ENCODE data around the gene NTPCR.

Gene NTPCR

DNA sequence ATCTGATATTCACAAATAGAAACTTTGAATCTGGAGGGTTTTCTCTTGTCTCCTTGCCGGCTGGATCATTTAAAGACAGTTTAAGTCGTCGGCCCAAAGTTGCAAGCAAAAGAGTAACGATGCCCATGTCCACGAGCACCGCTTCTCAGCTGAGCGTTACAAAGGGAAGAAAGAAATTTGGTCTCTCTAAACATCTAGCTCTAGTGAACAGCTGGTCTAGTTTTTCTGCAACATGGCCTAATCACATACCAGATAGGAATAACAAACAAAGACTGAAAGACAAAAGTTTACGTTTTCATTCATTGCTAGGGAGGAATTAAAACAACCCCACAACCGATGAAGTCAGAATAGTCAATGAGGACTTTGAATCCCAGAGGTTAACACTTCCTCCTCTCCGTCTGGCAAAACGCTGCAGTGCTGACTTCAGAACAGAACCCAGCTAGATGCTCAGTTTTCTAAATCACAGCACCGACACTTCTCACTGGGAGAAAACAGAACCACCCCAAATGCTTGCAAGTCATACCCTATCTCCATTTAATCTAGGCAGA is 69.4 kb downstream of the NTPCR start:
- DNase-seq = no peak

DNA sequence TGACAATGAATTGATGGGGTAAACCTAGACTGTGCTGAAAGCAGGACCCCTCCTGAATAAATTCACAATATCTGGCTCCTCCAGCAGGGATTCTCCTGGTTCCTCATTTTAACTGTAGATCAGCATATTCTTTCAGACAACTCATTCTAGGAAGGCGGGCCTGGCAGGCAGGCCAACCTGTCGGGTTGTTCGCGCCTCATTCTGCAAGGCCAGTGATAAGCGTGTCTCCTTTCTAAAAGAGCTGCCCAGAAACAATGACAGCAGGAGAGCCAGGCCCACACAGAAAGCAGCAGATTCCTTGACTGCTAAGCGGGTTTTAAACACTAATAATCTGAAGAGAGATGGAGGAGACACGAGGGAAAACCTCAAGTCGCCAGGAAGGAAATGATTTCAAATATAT is 70.0 kb downstream of the NTPCR start:
- DNase-seq = no peak

DNA sequence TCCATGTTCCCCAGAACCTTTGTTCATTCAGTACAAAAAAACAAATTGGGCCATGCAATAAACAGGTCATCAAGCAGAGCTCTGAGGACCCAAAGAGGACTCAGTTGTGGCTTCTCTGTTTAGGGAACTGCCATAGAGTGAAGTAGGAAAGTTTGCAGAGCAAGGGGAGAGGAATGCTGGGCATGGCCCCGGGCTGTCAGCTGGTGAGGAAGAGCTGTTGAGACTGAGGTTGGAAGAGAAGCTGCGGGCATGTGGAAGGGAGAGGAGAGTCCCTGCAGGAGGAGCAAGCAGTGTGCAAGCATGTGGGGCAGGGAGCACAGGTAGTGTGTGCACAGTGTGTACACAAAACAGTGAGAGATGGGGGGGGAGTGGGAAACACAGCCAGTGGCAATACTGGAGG is 71.8 kb downstream of the NTPCR start:
- no peak for DNase-seq

DNA sequence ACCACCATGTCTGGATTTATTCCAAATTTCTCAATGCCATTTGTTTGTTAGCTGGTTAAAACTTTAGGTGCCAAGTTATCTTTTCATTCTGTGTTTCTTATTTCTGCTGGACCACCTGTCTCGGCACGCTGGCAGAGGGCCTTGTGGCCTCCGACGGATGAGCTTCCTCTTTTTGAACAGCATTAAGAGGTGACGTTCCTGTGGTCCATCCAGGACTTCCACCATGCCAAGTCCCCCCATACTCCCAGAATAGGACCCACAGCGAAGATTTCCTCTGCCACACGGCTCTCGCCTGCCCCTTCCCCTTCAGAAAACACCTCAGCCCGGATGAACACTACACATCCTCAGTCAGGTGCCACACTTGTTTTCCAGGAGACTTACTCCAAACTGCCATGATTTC is 73.8 kb downstream of the NTPCR start:
- no peak for DNase-seq

DNA sequence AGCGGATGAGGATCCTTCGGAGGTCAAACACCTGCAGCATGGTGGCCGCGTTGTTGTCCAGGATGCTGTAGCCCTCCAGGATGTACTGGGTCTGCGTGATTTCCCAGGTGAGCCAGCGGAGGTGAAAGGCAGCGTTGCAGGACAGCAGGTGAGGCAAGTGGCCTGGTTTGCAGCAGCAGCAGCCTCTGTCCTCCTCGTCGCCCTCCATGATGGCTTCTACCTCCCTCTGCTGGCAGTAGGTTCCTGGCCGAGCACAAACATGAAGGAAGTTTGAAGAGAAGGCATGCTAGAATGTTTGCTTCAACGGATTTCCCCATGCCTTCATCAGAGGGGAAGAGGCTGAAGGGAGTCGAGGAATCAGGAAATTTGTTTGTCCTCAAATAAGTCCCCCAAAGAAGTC is 74.7 kb downstream of the NTPCR start:
- peak; percentile 3 for DNase-seq

DNA sequence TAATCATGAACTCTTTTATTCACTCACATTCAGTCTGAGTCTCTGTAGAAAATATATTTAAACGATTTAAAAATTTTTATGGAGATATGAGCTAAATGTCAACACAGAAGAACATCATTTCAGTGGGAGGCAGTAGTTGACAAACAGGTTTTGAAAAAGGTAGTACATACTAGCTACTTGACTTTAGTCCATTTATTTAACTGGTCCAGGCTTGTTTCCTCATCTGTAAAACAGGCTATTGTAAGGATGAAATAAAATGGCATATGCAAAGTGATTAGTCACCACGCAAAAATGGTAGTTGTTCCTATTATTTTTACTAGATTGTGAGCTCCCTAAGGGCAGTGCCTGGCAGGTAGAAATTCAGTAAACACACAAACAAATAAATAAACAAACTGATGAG is 75.2 kb downstream of the NTPCR start:
- no peak for DNase-seq

DNA sequence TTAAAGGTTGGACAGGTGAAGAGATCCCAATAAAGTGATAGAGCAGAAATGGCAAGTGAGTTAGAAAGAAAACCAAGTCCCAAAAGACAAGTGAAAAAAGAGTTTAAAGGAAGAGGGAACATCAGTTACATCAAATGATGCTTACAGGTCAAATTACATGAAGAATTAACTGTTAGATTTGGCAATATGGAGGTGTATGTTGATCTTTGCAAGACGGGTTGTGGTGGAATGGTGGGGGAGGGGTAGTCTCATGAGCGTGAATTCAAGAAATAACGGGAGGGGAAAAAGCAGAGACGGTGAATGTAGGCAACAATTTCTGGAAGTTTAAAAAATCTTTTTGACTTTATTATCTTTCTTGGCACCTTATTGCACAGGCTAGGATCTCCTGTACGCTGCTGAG is 76.6 kb downstream of the NTPCR start:
- no peak for DNase-seq

DNA sequence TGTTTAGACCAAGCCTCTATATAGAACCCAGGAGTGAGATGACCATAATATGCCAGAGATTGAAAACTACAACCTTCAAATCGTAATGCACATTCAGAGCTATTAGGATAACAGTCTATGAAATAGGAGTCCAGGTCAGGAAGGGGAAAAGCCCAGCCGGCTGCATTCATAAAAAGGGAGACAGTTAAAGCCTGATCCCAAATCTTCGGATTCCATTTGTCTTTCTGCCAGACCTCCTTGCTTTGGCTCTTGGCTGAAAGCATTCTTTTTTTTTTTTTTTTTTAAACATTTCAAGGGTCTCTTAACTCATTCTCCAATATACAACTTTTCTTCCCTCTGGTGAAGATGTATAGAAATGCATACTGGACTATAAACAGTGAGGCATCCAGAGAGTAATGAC is 81.1 kb downstream of the NTPCR start:
- DNase-seq = no peak

DNA sequence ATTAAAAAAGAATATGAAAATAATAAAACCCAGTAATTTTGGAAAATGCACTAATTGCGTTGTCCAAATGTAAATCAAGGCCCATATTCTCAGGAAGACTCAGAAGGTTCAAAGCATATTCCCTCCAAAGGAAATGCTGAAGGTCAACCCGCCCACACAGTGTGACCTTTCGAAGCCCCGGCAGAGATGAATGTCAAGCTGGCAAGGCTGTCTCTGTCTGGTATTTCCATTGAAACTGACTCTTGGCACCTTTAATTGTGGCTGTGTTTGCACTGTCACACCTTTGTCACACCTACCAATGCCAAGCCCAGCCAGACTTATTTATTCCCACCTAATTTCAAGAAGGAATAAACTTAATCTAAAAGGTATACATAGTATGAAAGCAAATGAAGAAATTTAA is 82.5 kb downstream of the NTPCR start:
- DNase-seq = no peak

DNA sequence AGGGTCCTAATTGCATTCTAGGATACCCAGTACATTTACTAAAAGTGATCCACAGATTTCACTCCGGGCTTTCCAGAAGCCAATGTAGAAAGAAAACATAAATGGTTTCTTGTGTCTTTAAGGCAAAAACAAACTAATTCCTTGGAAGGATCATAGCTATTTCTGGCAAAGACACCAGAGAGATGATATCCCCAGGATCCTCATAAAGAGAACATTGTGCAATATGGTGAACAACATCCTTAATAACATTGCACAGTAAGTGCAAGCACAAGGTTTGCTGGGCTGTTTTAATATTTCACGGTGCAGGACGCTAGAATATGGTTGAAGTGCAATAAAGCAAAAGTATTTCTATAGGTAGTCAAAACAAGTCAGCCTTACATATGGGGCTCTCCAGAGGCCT is 83.0 kb downstream of the NTPCR start:
- DNase-seq = no peak
